Epithelial cell of proximal tubule (primary cell): ENCODE results near the gene TBCB. TPM values are rescaled to one million over a fixed set of nuclear protein-coding genes. Genes with fewer than 3 reads are reported as not detected.

ENCODE experiments used
- DNase-seq: peaks from one replicate; pipeline ENCODE4 v3.0.0-alpha.2; 2011; ENCODE audit warnings: low read depth
- H3K4me3 ChIP-seq: 2 replicates; pipeline ENCODE4 v1.5.1; 2011; ENCODE audit warnings: low read depth, mild to moderate bottlenecking, low read length
- CTCF ChIP-seq: conservative IDR thresholded peaks from 2 replicates; pipeline ENCODE4 v1.5.1; 2012; ENCODE audit warnings: low read depth, mild to moderate bottlenecking, low read length
- total RNA-seq: library from RNA; depleted of rRNA; stranded (reverse); fragments of >200 nt; gene quantifications from 2 replicates; pipeline ENCODE4 v1.2.3, GENCODE V29; 2015

The TBCB gene
- total RNA-seq, 1 donor from 2014 or later = 280 TPM

- DNase-seq = no peak
Measured at GRCh38 chr19:36090910-36091695, 24.2 kb upstream of the TBCB start.

DNA sequence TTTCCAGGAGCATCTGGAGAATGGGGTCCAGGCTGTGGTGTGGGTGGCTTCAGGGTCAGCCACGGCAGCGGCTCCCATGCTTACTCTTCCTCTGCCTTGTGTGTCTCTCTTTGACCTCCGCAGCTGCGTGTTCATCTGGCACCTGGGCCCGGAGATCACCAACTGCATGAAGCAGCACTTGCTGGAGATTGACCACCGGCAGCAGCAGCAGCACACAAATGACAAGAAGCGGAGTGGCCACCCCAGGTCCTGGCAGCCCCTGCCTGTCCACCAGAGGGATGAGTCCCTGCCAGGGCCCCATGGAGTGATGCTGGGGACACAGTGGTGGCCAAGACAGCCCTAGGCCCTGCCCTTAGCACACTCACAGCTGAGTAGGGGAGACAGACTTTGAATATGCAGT is 22.7 kb upstream of the TBCB start:
- TF ChIP-seq CTCF = no peak

More at GRCh38 chr19:36090910-36091695, 24.2 kb upstream of the TBCB start:
- no peak for TF ChIP-seq CTCF
- H3K4me3 ChIP-seq = no peak overlapping the region

DNA sequence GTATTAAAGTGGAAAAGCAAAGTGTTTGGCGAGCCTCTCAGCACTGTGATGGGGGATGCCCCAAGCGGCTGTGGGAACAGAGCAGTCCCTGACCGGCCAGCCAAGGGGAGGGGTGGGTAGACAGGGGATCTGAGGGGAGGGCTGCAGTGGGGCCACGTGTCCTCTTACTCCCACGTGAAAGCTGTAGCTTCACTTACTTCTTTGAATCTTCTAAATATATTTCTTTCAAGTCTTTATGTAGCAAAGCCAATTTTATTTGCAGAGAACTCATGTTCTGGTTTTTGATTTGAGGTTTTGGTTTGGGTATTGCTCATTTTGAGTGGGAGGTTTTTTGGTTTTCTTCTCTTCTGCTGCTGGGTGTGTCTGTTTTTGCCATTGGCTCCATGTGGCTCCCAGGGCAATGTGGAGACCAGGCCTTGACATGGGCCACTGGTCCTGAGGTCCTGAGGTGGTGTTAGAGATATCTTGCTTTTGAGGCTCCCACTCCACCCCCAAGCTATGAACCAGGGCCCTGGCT is 22.1 kb upstream of the TBCB start:
- no peak overlapping the region for H3K4me3 ChIP-seq
- TF ChIP-seq CTCF = no peak

More for the DNA sequence above, 22.7 kb upstream of the TBCB start:
- H3K4me3 ChIP-seq = no peak overlapping the region
- no peak for DNase-seq

DNA sequence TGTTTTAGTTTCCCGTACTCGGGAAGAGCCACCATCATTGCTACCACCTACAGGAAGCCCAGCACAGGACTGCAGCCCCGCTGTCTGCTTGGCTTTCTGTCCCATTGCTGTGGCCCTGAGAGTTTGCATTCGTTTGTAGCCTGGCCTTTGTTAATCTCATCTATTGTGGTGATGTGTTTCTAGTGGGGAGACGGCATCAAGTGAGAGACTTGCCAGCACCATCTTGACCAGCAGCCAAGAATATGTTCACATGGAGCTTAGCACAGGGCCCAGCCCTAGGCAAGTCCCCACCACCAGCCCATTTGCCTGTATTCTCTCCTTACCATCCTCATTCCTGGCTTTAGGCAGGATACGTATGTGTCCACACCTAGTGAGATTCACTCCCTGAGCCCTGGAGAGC is 21.6 kb upstream of the TBCB start:
- no peak overlapping the region for H3K4me3 ChIP-seq
- DNase-seq = no peak
- TF ChIP-seq CTCF = no peak

More for the DNA sequence above, 22.1 kb upstream of the TBCB start:
- DNase-seq = no peak

DNA sequence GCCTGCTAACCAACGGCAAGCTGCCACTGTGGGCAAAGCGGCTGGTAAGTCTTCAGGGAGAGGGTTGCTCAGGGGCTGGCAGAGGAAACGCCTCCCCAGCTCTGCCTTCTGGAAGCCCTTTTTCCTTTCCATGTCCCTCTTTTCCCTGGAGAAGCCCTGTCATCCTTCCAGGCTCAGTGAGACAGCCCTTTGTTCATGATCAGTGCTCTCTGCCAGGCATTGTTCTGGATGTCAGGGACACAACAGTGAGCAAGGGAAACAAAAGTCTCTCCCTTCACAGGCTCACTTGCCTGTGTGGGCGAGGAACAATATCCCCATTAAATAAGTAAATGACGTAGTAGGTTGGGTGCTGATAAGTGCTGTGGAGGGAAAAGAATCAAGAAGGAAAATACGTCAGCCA is 18.2 kb upstream of the TBCB start:
- no peak overlapping the region for H3K4me3 ChIP-seq
- no peak for TF ChIP-seq CTCF
- no peak for DNase-seq

DNA sequence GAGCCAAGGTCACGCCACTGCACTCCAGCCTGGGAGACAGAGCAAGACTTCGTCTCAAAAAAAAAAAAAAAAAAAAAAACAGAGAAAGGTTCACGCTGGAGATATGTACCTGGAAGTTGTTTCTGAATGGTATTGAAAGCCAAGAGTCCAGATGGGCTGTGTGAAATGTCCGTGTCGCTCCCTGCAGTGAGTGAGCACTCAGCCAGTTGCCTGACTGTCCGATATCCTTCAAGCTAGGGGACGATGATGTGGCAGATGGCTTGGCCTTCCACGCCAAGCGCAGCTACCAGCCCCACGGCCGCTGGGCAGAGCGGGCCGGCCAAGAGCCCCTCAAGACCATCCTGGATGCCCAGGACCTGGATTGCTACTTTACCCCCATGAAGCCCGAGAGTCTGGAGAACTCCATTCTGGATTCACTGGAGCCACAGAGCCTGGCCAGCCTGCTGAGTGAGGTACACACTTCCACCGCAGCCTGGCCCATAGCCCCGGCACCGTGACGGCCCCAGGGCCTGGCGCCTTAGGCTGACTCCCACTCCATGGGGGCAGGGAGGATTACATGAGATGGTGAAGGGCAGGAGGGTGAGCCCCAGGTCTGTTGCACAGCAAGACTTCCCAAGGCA is 16.0 kb upstream of the TBCB start:
- no peak for TF ChIP-seq CTCF
- DNase-seq = no peak

DNA sequence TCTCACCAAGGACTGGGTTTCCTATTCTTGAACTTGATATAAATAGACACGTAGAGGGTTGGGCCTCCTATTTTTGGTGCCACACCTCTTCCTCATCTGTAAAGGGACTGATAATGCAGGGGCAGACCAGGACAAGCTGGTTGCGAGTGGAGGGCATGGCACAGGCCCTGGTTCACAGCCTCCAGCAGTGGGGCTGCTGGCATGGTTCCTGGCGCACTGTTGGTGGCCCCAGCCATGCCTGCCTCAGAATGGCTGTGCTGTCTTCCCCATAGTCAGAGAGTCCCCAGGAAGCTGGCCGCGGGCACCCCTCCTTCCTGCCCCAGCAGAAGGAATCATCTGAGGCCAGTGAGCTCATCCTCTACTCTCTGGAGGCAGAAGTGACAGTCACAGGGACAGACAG is 14.8 kb upstream of the TBCB start:
- no peak for DNase-seq
- no peak overlapping the region for H3K4me3 ChIP-seq
- no peak for TF ChIP-seq CTCF

More for the DNA sequence above, 16.0 kb upstream of the TBCB start:
- H3K4me3 ChIP-seq = no peak overlapping the region
